NK-92 (cell line): ENCODE measurements around the gene CUL2.
"Not testable (repeated sequence)": the region's sequence is repeated elsewhere in the genome, so short reads cannot be mapped to it uniquely, and the experiment has no call there.

Source experiments
- DNase-seq: peaks from one replicate; lab custom pipeline; 2025; ENCODE audit not compliant: unreplicated experiment; lab: John Stamatoyannopoulos, UW

The CUL2 gene

GRCh38 chr10:35080261-35080660 lies 9.9 kb downstream of the CUL2 start:
- not testable (repeated sequence) for DNase-seq

DNA sequence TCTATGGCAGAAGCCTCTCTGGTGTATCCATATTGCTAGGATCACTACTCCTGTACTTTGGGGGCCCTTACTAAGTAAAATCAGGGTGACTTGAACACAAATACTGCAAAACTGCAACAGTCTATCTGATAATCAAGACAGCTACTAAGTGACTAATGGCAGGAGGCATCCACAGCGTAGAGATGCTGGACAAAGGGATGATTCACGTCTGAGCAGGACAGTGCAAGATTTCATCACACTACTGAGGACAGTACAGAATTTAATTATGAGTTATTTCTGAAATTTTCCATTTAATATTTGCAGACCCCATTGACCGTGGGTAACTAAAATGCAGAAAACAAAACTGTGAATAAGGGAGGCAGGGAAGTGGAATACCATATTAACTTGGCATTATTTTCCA lies 10.4 kb downstream of the CUL2 start:
- DNase-seq: no peak

DNA sequence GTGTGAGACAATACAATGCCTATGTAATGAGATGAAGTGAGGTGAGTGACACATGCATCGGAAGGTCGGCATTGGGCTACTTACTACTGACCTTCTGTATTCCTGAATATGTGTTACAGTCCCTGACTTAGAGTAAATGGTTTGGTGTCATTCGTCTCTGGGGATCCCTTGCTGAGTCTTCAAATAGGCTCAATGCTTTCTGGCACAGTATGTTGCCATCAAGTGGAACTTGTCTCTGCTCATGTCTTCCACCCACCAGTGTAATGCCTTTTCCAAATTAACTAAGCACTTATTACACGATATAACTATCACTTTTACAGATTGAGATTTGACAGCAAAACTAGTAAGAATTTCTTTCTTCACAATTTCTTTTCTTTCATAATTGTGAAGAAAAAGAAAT lies 10.9 kb downstream of the CUL2 start:
- DNase-seq: no peak

DNA sequence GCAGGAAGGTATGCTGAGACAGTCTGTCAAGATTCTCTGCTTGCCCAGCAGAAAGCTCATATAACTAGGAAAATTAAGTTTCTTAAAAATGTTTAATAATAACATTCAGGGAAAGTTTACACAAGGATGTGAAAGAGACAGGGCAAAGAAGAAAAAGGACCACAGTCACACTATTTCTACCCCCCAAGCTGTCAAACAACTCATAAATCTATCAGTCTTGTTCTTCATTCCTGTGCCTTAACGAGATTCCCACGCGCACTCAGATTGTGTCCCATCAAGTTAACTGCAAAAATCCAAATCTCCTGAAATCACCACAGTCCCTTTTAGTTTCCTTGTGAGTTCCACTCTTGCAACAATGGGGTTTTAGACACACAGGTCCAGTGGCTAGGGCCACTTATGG lies 14.9 kb downstream of the CUL2 start:
- DNase-seq: no peak

DNA sequence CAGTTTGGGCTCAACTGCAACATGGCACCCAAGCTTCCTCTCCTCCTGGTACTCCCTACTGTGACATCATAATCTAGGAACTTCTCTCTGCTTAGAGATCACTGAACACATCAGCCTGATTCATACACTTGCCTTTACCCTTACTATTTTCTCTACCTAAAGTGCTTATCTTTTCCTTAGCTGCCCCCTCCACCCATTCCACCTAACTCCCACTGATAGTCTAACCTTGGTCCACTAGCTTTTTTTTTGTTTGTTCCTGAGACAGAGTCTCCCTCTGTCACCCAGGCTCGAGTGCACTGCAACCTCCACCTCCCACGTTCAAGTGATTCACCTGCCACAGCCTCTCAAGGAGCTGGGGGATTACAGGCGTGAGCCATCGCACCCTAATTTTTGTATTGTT lies 15.9 kb downstream of the CUL2 start:
- no peak for DNase-seq

DNA sequence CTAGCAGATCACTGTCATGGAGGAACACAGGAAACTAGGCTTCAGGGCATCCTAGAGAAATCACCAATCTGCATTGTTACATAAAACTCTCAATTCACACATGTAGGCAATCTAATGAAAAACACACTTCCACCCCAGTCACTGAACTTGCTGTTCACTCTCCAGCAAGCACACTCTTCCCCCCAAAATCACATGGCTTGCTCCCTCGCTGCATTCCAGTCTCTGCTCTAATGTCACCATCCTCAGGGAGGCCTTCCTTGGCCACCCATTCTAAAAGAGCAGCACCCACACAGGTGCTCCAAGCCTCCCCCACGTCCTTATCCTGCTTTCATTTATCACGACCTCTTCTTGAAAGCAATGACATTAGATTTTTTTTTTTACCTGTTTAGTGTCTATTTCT lies 19.6 kb downstream of the CUL2 start:
- no peak for DNase-seq

DNA sequence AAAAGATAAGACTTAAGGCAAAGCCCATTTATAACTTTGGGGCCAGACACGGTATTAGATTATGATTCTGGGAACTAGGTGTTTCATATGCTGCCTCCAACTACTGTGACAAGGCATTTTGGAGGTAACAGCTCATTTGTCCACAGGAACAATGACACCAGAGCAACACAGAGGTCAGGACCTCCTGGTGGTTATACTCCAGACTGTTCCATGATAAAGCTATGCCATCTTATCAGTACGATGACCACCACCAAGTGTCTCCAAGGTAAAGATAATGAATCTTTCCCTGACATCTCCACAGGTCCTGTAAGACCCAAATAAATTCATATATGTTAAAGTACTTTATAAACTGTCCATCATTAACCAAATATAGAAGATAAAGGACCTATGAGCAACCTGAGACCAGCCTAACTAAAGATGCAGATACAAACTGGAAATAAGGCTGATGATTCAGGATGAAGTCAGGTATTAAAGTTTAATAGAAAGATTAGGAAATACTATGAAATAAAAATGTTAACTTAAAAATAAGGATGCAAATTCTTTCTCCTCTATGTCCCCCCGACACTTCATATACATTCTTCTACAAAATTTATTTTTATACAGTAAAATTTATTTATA lies 26.2 kb downstream of the CUL2 start:
- no peak for DNase-seq

DNA sequence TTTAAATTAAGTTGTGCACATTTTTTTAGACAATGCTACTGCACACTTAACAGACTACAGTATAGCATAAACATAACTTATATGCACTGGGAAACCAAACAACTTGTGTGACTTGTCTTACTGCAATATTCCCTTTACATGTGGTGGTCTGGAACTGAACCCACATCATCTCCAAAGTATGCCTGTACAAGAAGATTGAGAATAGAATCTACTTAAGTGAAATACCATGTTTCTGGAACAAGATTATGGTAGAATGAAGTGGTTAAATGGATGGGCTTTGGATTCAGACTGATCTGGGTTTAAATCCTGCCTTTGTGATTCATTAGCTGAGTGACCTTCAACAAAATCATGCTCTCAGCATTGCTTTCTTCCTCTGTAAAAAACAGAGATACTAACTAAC lies 30.7 kb downstream of the CUL2 start:
- no peak for DNase-seq

DNA sequence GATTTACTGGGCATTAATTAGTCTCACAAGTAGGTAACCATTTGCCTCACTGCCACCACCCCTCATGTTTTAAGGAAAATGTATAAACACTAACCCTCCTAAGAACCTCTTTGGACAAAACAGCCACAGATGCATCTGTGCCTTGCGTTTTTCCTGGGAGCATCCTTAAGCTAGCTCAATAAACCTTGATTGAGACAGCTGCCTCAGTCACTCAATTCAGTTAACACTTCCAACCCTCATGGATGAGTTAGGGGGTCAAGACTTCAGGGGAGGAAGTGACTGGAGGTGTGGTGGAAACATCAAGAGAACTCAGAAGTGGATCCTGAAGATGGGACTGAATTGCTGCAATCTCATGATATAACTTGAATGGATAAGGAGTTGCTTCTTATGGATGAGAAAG lies 31.5 kb downstream of the CUL2 start:
- DNase-seq: no peak

DNA sequence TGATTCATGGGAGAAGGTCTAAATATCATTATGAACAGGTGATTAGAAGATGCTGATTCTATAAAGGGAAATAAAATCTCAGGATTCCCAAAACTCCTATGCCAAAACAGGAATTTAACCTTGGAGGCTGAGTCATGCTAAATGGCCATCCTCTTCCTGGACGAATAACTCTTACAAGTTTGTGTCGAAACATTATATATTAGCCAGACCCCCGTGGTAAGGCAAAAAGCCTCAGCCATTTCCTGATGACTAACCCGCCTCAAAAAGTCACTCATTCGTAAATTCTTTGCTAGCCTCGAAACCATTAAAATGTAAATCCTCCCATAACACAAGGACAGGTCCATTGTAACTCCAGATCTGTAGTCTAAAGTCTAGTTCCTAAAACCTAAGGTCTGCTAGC lies 32.0 kb downstream of the CUL2 start:
- no peak for DNase-seq

DNA sequence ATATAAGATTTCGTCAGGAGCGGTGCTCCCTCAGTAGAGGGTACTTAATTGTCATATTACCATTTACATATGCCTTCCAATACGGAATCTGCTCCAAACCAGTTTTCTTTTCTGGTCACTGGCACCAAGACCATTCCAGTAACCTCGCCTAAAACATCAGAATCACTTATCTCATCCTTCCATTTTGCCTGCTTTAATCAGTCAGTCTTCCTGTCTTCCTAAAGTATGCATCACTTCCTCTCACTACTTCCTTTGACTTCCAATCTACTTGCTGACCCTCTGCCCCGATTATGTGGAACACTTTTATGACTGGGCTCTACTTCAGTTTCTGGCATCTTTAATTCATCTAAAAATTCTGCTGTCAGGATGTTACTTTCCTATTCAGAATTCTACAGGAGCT lies 33.5 kb downstream of the CUL2 start:
- no peak for DNase-seq

- DNase-seq: no peak
These were observed 34.0 kb downstream of the CUL2 start for GRCh38 chr10:35056133-35056532.

GRCh38 chr10:35050568-35050967 lies 39.6 kb downstream of the CUL2 start:
- no peak for DNase-seq

DNA sequence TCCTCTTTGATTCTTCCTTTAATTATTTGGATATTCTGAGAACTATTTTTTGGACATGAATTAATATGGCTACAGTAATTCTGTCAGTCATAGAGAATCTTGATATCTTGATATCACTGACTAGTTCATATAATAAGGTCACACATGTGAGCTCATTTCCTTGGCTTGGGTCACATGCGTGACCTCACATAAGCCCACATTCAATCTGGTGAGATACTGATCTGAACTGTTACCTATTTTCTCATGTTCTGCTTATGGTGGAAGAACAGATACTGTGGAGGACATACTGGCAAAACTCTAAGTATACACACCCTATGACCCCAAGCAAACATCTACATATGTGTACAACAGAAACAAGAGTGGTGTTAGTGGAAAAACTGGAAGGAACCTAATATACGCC lies 44.1 kb downstream of the CUL2 start:
- DNase-seq: no peak

DNA sequence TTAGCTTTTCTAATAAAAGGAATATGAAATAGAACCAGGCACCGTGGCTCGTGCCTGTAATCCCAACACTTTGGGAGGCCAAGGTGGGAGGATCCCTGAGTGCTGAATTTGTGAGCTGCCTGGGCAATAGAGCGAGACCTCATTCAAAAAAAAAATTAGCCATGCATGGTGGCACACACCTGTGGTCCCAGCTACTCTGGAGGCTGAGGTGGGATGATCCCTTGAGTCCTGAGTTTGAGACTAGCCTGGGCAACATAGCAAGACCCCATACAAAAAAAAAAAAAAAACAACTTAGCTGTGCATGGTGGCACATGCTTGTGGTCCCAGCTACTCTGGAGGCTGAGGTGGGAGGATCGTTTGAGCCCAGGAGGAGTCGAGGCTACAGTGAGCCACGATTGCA lies 44.9 kb downstream of the CUL2 start:
- DNase-seq: not testable (repeated sequence)

- no peak for DNase-seq
These were observed 46.3 kb downstream of the CUL2 start for GRCh38 chr10:35043796-35044344.

GRCh38 chr10:35042783-35043182 lies 47.4 kb downstream of the CUL2 start:
- no peak for DNase-seq

GRCh38 chr10:35041502-35041879 lies 48.6 kb downstream of the CUL2 start:
- DNase-seq: no peak

DNA sequence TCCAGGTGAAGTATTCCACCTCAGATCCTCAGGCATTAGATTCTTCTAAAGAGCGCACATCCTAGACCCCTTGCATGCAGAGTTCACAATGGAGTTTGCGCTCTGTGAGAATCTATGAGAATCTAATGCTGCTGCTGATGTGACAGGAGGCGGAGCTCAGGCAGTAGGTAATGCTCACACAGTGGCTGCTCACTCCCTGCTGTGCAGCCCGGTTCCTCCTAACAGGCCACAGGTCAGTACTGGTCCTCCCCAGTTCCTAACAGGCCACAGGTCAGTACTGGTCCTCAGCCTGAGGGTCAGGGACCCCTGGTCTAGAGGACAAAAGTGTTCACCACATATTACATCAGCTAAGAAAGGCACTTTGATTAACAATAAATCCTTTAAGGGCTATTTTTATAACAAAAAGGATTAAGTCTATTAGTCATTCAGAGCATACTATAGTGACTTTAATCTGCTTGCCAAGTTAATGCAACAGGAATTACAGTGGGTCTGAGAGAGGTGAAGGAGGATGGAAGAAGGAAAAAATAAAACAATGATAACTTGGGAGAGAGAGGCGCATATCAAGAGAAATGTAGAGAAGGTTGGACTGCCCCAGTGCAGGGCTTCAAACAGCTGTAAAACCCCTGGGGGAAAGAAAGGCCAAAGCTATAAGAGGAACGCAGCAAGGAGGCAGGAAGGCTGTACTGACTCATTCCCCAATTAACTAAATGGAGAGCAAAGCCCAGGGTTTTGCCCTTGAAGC lies 49.2 kb downstream of the CUL2 start:
- DNase-seq: no peak

DNA sequence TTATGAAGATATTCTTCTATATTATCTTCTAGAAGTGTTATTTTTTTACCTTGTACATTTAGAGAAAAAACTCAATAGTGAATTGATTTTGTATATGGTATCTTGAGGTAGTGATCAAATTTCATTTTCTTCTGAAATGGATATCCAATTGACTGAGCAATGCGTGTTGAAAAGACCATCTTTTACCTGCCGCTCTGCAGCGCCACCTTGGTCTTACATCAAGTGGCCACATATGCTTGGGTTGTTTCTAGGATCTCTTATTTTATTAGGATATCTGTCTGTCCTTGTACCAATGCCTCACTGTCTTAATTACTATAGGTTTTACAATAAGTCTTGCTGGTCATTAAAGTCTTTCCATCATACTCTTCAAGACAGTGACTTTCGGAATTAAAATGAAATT lies 53.0 kb downstream of the CUL2 start:
- DNase-seq: no peak

- DNase-seq: no peak
These were observed 54.5 kb downstream of the CUL2 start for GRCh38 chr10:35035606-35036005.

DNA sequence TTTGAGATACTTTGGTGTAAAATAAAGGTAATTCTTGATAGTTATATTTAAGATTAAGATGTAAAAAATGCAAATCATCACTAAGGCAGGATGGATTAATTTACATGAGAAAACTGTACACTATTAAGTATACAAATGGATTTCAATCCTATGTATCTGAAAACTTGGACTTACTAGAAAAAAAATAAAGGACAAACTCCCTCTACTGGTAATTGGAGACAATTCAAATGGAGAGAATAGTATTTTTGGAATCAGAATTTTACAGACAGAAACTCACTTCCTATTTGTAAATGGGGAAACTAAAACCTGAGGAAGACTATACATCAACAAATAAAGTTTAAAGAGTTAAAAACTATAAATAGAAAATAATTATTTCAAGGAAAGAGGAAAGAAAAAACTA lies 62.6 kb downstream of the CUL2 start:
- DNase-seq: no peak

GRCh38 chr10:35025916-35026315 lies 64.2 kb downstream of the CUL2 start:
- DNase-seq: no peak
